NCI-H1105 (cell line): Measurements from ENCODE around the gene PFDN1.
"Not testable (repeated sequence)": the region's sequence is repeated elsewhere in the genome, so short reads cannot be mapped to it uniquely, and the experiment has no call there.

ENCODE experiments used
- DNase-seq: peaks from one replicate; lab custom pipeline; 2025; lab: John Stamatoyannopoulos, UW

PFDN1 gene

GRCh38 chr5:140213370-140213983 is 89.4 kb downstream of the PFDN1 start:
- DNase-seq, result no peak

DNA sequence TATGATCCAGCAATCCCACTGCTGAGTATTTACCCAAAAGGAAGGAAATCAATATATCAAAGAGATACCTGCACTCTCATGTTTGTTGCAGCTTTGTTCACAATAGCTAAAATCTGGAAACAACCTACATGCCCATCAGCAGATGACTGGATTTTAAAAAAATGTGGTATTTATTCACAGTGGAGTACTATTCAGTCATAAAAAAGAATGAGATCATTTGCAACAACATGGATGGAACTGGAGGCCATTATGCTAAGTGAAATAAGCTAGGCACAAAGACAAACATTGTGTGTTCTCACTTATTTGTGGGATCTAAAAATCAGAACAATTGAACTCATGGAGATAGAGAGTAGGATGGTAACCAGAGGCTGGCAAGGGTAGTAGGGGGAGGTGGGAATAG is 94.8 kb downstream of the PFDN1 start:
- no peak for DNase-seq

GRCh38 chr5:140207250-140207964 is 95.5 kb downstream of the PFDN1 start:
- no peak for DNase-seq

DNA sequence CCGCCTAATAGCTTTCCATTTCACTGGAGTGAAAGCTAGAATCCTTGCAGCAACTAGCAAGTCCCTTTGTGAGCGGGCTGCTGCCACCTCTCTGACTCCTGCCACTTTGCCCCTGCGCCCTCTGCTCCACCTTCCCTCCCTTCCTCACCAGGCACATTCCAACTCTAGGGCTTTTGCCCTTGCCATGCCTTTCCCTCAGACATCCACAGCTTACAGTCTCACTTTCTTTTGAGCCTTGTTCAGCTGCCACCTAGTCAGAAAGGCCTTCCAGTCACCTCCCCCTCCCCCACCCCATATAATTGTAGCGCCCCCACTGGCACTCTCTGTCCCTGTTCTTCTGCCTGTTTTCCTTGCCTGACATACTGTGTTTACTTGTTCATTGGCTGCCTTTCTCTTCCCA is 96.9 kb downstream of the PFDN1 start:
- DNase-seq, result no peak

DNA sequence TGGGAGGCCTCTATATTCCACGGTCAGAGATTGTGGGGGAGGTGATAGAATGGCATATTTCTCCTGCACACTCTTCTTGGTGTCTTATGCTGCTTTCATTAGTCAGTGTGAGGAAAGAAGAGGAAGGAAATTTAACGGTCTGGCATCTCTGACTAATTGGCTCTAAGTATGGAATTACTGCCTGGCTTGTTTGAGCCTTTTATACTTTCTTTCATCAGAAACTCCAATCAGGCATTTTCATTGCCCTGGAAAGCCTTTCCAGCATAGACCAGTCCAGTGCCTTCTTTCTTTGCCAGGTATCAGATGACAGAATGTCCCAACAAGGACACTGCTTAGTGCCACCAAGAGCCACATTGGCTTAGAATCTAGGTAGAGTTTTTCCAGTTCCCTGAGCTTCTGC is 97.7 kb downstream of the PFDN1 start:
- no peak for DNase-seq

- no peak for DNase-seq
Observed at GRCh38 chr5:140202610-140203009, 100.3 kb downstream of the PFDN1 start.

GRCh38 chr5:140202078-140202477 is 100.8 kb downstream of the PFDN1 start:
- no peak for DNase-seq

DNA sequence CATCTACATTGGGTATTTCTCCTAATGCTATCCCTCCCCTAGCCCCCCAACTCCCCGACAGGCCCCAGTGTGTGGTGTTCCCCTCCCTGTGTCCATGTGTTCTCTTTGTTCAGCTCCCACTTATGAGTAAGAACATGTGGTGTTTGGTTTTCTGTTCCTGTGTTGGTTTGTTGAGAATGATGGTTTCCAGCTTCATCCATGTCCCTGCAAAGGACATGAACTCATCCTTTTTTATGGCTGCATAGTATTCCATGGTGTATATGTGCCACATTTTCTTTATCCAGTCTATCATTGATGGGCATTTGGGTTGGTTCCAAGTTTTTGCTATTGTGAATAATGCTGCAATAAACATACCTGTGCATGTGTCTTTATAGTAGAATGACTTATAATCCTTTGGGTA is 104.0 kb downstream of the PFDN1 start:
- not testable (repeated sequence) for DNase-seq

DNA sequence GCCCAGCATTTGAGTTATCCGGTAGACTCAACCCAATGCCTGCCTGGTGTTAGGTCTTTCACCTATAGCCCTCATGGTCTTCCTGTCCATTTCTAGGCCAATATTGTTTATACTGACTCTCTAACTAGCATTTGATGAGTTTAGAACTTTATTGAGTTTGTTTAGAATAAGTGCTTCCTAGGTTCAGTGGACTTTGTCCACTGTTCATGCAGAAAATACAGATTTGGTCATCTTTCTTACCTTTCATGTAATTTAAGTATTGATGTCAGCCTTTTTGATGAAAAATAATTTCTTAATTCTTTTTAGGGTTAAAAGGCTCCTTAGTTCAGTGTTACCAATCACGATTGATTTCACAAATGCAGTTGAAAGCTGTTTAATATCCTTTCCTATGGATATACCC is 105.9 kb downstream of the PFDN1 start:
- no peak for DNase-seq

DNA sequence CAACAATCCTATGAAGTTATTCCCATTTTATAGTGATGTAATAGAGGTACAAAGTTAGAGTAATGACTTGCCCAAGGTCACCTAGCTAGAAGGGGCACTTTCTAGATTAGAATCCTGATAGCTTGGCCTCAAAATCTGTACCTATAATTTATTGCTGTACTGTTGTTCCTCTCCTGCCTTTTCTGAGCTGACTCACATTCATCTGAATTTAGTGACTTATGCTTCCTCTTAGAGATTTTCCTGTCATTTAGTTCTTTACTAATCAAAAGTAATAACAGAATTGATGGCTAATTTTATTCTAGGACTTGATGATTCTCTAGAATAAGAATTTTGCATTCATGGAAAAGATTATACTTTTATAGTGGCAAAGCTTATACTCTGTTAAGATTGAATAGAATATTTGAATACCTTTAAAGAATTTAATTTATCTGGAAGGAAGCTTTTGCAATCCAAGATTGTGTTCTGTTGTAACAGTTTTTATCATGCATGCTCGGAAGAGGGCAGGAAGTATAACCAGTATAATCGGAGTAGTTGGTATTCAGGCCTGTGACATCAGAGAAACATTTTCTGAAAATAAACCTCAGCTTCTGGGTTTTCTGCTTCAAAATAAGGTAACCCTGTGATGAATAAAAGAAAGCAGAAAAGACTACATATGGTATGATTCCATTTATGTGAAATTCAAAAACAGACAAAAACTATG is 106.6 kb downstream of the PFDN1 start:
- DNase-seq, result no peak
